GM12878 (cell line): ENCODE data around the gene PDCD11. TPM values are rescaled to one million over a fixed set of nuclear protein-coding genes. Genes with fewer than 3 reads are reported as not detected.

Experiments used
- BCL11A ChIP-seq: IDR thresholded peaks from 2 replicates; pipeline ENCODE4 v1.6.1; 2011; ENCODE audit warnings: low read depth, low read length
- CBFB ChIP-seq: IDR thresholded peaks from 2 replicates; pipeline ENCODE4 v1.6.1; 2016; ENCODE audit warnings: antibody characterized with exemption, low read depth
- CHD2 ChIP-seq: IDR thresholded peaks from 2 replicates; pipeline ENCODE4 v1.6.1; 2011; ENCODE audit warnings: low read depth, low read length, improper control_type of control experiment, borderline replicate concordance
- HCFC1 ChIP-seq: fragments of 150-350 bp; IDR thresholded peaks from 2 replicates; pipeline ENCODE4 v1.6.1; 2014; ENCODE audit warnings: low read length
- IRF3 ChIP-seq: fragments of 450-650 bp; IDR thresholded peaks from 2 replicates; pipeline ENCODE4 v1.6.1; 2014; ENCODE audit warnings: mild to moderate bottlenecking
- MEF2B ChIP-seq: fragments of 450-650 bp; IDR thresholded peaks from 2 replicates; pipeline ENCODE4 v1.6.1; 2018; ENCODE audit warnings: mild to moderate bottlenecking, moderate library complexity; ENCODE audit not compliant: partially characterized antibody, poor library complexity, severe bottlenecking
- NFIC ChIP-seq: IDR thresholded peaks from 2 replicates; pipeline ENCODE4 v1.6.1; 2012; ENCODE audit warnings: low read depth, mild to moderate bottlenecking, inconsistent platforms, low read length, moderate library complexity
- NFYB ChIP-seq: IDR thresholded peaks from 2 replicates; pipeline ENCODE4 v1.6.1; 2011; ENCODE audit warnings: low read depth, mild to moderate bottlenecking, low read length, improper control_type of control experiment, moderate library complexity; ENCODE audit not compliant: insufficient read depth
- PAX8 ChIP-seq: fragments of 450-650 bp; IDR thresholded peaks from 2 replicates; pipeline ENCODE4 v1.6.1; 2017; ENCODE audit warnings: mild to moderate bottlenecking, moderate library complexity
- POU2F2 ChIP-seq: IDR thresholded peaks from 3 replicates; pipeline ENCODE4 v1.6.1; 2011; ENCODE audit warnings: low read depth, mild to moderate bottlenecking, low read length, borderline replicate concordance
- RAD21 ChIP-seq: IDR thresholded peaks from 2 replicates; pipeline ENCODE4 v1.6.1; 2011; ENCODE audit warnings: mild to moderate bottlenecking, low read depth, low read length, moderate library complexity; ENCODE audit not compliant: insufficient read depth
- SKIL ChIP-seq: fragments of 450-650 bp; IDR thresholded peaks from 2 replicates; pipeline ENCODE4 v1.6.1; 2017; ENCODE audit warnings: mild to moderate bottlenecking, low read depth, inconsistent platforms; ENCODE audit not compliant: poor library complexity, severe bottlenecking
- TARDBP ChIP-seq: IDR thresholded peaks from 2 replicates; pipeline ENCODE4 v1.6.1; 2016; ENCODE audit warnings: borderline replicate concordance
- TCF7 ChIP-seq: IDR thresholded peaks from 2 replicates; pipeline ENCODE4 v1.6.1; 2014; ENCODE audit warnings: antibody characterized with exemption, borderline replicate concordance
- YBX1 ChIP-seq: fragments of 450-650 bp; IDR thresholded peaks from 2 replicates; pipeline ENCODE4 v1.6.1; 2016; ENCODE audit warnings: antibody characterized with exemption
- YY1 ChIP-seq: IDR thresholded peaks from 2 replicates; pipeline ENCODE4 v1.6.1; 2011; ENCODE audit warnings: low read depth, mild to moderate bottlenecking, low read length
- ZBTB40 ChIP-seq: fragments of 450-650 bp; IDR thresholded peaks from 2 replicates; pipeline ENCODE4 v1.6.1; 2016; ENCODE audit warnings: mild to moderate bottlenecking, moderate library complexity, borderline replicate concordance
- ZNF274 ChIP-seq: IDR thresholded peaks from one replicate; pipeline ENCODE4 v1.8.0; 2011; ENCODE audit not compliant: insufficient read length, insufficient read depth
- polyA plus RNA-seq, 11 experiments: library from polyadenylated mRNA; depleted of rRNA in 4 of 11; unstranded in 6 of 11; stranded (reverse) in 5 of 11; fragments of >200 nt; fragmentation: Nextera tagmentation in 4 of 11; fragmentation: Illumina TruSeq in 1 of 11; extraction: Ambion mirVana in 4 of 11; extraction: Trizol in 1 of 11; gene quantifications; 1 replicate in 1 of 11; 2 replicates in 10 of 11; pipeline versions ENCODE4 v1.2.1 to v1.2.3, GENCODE V29; 2011 to 2016; ENCODE audit warnings: inconsistent platforms in 2 of 11, missing spikeins in 2 of 11, low read depth in 1 of 11
- total RNA-seq, 4 experiments: library from RNA; depleted of rRNA in 3 of 4; stranded (reverse); fragments of >200 nt in 3 of 4; fragmentation: Illumina TruSeq in 1 of 4; extraction: Trizol in 1 of 4; gene quantifications; 2 replicates each; pipeline versions ENCODE4 v1.2.1 to v1.2.3, GENCODE V29; 2013 to 2021
- TF ChIP-seq, protein P1 (sequence below): fragments of 450-650 bp; conservative IDR thresholded peaks from 2 replicates; pipeline ENCODE4 v1.6.1; 2017; ENCODE audit warnings: mild to moderate bottlenecking, moderate library complexity
- TF ChIP-seq, protein P2 (sequence below): IDR thresholded peaks from 2 replicates; pipeline ENCODE4 v1.6.1; 2012; ENCODE audit warnings: low read depth, low read length, improper control_type of control experiment

PDCD11 gene
- total and polyA plus RNA-seq, 10 of the 15 experiments (the other 5 are each of a cell fraction or from before 2014, with no cell fraction given) = 13.9 to 69.7 (median 44.8) TPM

DNA sequence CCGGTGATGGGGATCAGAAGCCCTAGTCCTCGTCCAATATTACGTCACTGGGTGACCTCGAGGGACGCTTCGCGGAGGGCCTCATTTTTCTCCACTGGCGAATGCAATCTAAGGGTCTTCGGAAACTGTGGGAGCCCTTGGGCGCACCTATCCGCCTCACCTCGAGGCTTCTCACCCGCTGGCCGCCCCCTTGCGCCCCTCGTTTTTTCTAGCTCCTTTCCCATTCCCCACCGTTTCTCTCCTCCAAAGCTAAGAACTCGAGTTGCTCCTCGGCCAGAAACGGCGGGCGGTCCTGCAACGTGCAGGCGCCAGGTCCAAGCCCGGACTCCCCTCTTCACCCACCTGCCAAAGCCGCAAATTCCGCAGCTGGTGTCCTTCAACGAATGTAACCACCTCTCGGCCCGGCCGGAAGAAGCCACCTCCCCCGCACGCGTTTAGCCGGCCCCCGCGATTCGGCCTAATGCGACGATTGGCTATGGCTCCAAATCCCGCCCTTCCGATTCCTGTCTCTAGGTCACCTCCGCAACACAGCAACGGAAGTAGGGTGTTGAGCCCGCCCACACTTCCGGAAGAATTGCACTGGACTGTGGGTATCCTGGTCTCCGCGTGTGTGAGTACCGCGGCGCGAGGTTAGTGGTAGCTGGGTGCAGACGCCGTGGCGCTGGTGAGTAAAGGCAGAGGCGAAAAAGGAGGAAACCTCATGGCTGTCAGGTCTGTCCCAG, at the start of gene PDCD11, which contains the start of gene ATP5MK (continued):
- TF ChIP-seq, protein P1, sequence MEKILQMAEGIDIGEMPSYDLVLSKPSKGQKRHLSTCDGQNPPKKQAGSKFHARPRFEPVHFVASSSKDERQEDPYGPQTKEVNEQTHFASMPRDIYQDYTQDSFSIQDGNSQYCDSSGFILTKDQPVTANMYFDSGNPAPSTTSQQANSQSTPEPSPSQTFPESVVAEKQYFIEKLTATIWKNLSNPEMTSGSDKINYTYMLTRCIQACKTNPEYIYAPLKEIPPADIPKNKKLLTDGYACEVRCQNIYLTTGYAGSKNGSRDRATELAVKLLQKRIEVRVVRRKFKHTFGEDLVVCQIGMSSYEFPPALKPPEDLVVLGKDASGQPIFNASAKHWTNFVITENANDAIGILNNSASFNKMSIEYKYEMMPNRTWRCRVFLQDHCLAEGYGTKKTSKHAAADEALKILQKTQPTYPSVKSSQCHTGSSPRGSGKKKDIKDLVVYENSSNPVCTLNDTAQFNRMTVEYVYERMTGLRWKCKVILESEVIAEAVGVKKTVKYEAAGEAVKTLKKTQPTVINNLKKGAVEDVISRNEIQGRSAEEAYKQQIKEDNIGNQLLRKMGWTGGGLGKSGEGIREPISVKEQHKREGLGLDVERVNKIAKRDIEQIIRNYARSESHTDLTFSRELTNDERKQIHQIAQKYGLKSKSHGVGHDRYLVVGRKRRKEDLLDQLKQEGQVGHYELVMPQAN = peak; percentile 90
- TF ChIP-seq IRF3 (peak; percentile 69; the same call in 1 of the 2 replicates), PAX8 (no peak), YY1 (peak; percentile 68), NFYB (peak; percentile 93), BCL11A (no peak), MEF2B (no peak), RAD21 (0 out of 2 replicates have a peak, but pooled peaks have one; percentile 3), SKIL (no peak), ZBTB40 (peak; percentile 98), TCF7 (no peak), HCFC1 (peak; percentile 65), YBX1 (no peak), POU2F2 (peak; percentile 12; the same call in 1 of the 3 replicates), CBFB (peak; percentile 61; the same call in 1 of the 2 replicates), TARDBP (no peak), ZNF274 (no peak), CHD2 (peak; percentile 87; the same call in 1 of the 2 replicates), NFIC (no peak)
- TF ChIP-seq, protein P2, sequence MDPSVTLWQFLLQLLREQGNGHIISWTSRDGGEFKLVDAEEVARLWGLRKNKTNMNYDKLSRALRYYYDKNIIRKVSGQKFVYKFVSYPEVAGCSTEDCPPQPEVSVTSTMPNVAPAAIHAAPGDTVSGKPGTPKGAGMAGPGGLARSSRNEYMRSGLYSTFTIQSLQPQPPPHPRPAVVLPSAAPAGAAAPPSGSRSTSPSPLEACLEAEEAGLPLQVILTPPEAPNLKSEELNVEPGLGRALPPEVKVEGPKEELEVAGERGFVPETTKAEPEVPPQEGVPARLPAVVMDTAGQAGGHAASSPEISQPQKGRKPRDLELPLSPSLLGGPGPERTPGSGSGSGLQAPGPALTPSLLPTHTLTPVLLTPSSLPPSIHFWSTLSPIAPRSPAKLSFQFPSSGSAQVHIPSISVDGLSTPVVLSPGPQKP = peak; percentile 88
